ENCODE data around the gene HSPA9.

HSPA9 gene

DNA sequence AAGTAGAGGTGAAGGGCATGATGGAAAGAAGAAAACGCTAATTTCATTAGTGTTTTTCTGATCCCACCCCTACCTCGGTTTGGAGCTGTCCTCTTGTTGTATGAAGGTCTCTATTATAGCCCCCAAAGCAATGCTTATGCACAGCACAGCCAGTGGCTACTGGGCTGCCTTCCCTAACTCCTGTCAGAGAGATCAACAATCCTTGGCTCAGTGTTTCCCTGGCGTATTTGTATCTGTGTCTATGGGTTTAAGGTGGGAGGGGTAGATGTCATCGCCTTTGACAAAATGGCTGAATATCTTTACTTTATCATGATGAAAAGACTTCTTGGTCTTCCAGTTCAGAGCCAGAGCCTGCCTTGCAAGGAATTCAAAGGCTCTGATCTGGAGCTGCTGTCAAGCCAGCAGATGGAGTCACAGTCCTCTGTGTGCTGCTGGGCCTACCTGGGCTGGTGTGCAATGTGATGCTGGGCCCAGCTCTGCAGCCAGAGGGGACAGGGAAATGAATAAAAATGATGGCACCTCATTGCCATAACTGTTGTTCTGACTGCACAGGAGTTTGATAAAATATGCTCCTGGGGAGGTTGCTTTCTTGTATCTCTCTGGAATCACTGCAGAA lies 20.1 kb upstream of the HSPA9 start:
- no peak for DNase-seq (ENCODE audit: low read depth)

DNA sequence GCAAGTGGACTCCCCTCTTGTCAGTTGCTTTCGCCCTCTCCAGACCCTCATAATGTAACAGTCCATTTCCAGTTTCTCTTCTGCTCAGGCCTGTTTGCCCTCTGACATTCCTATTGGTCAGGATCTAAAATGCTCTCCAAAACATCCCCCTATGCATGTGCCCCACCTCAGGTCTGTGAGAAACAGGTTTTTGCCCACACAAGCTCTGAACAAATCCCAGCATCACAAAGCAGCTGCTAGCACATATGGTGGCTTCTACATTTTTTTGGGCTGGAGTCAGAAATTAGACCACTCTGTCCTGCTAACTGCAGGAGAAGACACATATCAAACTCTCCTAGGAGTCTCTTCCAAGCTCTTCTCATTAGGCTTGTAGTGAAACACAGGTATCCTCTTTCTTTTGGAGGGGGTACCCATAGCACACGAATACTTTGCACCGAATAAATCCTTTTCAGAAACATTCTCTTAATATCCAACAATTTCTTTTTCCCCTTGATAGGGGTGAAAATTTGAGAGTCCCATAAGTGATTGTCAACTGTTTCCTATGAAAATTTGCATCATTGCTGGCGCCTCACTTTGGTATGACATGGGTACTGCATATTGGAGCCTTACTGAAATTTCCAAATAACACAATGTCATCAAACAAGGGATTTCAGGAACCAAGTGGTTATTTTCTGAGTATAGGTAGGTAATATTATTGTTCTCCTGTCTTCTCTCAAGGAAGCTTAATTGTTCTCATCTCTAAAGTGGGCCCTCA lies 19.3 kb upstream of the HSPA9 start:
- DNase-seq (ENCODE audit: low read depth), result no peak

DNA sequence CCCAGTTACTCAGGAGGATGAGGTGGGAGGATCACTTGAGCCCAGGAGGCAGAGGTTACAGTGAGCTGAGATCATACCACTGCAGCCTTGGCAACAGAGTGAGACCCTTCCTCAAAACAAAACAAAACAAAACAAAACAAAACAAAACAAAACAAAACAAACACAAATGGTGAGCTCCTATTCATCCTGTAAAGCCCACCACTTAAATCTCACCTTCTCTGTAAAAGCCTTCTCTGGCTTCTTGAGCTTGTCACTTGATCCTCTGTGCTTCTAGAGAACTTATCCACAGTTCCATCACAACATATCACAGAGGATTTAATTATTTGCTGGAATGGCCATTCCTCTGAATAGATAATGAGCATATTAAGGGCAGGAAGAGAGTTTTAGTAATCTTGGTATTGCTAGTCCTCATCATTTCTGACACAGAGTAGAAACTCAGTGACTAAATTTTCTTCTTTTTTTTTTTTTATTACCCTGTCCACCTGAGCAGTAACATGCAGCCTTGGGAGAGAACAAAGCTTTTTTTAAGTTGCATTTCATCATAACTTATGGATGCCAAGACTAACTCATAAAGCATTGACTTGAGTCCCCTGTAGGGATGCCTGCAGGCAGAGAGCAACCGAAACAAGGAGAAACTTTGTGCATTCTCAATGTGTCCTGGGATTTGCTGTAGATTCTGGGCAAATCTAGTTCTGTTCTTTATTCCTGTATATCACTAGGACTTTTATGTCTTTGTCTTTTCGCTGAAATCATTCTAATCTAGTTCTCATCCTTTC lies 13.0 kb upstream of the HSPA9 start:
- no peak for DNase-seq (ENCODE audit: low read depth)

DNA sequence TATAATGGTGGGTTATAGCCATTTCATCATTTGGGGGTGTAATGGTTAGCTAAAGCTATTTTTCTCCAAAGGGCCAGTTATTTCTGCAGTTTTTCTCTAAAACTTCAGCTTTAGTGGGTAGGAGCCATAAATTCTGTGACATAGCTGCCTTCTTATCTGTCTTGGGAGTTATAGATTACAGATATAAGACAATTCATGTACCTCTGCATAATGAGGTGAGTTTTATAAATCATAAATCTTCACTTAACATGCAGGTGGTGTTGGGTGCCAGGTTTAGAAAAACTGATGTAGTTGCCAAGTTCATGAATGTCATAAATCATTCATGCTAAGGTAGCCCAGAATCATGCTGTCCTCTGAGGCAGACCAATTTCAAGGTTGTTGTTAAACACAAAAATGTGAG lies 10.0 kb upstream of the HSPA9 start:
- no peak for DNase-seq (ENCODE audit: low read depth)

DNA sequence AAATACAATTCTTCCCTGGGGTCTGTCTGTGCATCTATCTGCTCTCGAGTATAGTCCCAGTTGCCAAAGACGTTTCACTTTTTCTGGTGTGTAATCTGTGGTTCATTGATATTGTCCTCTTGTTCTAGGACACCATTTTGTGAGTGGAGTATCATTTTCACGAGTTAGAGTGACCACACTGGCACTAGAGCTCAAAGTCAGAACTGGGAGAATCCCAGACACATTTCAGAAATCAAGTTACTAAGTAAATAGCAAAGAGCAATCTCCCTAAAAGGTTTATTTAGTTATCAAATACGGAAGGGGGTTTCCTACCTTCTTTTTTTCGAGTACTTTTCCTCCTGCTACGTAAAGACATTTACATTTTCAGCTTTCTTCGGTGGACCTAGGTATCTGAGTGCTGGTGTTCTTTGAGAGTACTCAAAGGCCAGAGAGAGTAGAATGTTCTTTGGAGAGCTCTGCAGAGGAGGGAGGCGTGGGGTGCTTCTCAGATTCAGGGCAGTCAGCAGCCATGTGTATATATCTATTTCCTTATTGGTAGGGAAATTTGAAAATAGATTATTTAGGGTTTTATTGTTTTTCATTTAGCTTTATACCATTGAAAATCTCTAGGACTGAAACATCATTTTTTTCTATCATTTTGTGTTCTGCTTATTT lies 8.9 kb upstream of the HSPA9 start:
- DNase-seq (ENCODE audit: low read depth), result no peak

DNA sequence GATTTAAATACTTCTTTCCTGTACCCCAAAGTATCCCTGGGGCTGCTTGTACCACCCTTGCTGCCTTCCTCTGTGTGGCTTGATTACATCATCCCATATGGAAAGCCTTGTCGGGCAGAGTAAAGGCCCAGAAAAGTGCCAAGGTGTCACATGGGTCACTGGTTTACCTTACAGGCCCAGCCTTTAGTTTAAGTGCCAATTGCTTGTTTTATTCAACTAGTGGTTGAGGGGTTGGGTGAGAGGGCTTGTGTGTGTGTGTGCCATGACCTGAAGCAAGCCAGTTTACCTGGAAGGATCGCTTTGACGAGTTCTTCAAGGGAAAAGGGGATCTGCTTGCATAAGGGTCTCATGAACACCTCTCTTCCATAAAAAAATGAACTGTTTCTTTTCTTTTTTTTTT lies 7.8 kb upstream of the HSPA9 start:
- no peak for DNase-seq (ENCODE audit: low read depth)

DNA sequence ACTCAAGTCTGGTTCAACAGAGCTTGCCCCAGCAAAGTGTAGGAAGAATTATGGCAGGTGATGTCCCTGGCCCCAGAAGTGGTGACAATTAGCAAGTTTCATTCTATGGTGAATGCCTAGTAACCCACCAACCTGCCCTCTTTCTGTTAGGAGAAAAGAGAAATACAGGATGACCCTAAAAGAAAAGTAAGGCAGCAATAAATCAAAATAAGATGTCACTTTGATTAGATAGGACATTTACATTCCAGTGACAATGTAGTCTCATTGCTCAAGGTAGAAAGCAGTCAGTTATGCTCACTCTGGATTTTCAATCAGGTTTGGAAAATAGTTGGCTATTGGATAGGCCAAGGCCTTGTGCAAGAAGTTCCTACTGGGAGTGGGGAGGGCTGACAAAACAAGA lies 5.6 kb upstream of the HSPA9 start:
- DNase-seq (ENCODE audit: low read depth), result no peak

DNA sequence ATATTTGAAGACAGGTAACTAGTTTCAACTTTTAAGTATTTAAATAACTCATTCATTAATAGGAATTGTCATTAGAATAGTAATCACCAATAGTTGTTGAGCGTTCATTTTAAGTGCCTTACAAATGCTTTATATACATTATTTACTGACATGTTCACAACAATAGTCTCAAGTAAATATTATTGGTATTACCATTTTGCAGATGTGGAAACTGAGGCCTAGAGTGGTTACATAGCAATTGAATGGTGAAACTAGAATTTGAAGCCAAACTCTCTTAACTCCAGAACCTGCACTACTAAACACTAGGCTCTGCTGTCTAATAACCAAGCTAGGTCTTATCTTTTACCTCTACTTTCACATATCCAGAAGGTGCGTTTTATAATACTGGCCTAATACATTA lies 4.8 kb upstream of the HSPA9 start:
- no peak for DNase-seq (ENCODE audit: low read depth)

DNA sequence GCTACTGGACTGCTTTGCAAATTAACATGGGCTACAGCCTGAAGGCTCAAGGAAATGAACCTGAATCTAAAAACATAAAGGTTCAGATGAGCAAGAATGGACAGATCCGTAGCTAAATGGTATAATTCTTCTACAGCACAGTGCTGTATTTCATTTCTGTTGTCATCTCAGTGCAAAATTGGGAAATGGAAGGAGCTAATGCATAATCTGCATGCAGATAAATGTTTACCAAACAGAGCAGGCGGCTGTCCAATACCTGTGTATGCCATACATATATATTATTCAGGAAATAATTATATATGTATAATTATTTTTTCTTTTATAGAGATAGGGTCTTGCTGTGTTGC lies 4.3 kb upstream of the HSPA9 start:
- no peak for DNase-seq (ENCODE audit: low read depth)

DNA sequence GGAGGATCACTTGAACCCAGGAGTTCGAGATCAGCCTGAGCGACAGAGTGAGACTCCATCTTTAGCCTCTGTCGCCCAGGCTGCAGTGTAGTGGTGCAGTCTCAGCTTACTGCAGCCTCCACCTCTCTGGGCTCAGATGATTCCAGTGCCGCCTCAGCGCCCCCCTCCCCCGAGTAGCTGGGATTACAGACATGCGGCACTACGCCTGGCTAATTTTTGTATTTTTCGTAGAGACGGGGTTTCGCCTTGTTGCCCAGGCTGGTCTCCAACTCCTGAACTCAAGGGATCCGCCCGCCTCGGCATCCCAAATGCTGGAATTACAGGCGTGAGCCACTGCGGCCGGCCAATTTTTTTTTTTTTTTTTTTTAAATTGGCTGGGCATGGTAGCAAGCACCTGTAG lies 2.3 kb upstream of the HSPA9 start:
- DNase-seq (ENCODE audit: low read depth), result no peak

DNA sequence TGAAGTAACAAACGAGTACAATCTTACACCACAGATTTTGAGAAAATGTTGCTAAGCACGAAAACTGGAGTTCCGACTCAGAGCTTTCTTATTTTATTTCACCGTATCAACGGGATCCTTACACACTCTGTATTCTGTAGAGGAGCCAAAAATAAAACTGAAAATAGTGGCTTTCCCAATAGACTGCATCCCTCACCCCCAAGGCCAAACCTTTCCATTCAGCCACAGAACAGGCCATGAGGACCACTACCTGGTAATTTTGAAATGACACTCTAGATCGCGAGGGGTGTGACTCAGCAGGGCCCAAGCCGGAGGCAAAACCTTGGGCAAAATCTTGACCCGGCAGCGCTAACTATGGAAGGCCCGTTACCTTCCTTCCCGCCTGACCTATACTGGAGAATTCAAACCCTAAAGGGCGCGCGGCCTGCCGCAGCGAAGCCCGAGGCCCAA lies 432 bp downstream of the HSPA9 start:
- no peak for DNase-seq (ENCODE audit: low read depth)

DNA sequence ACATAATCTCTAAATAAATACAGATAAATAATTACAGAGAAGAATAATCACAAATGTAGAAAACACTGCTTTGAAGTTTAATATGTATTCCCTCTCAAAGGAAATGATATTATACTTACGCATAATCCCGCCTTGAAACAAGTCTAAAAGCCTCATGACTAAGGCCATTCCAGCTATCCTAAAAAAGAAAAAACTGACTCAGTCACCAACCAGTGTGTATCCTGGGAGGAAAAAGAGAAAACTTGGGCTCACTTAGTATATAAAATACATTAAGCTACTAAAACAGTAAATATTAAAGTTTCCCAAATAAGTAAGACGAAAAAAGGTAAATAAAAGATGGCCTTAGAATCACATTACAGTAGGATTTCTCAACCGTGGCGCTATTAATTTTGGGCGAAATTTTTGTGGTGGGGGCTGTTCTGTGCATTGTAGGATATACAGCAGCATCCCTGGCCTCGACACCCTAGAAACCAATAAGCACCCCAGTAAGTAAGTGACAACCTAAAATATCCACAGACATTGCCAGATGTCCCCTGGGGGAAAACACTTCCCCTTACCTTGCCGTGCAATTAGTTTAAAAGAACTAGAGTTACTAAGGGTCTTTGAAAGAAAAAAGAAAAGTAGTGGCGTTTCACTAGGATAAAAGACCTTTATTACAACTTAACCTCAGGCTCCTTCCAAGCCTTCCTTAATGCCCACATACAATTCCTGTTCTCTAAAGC lies 1.1 kb downstream of the HSPA9 start:
- DNase-seq (ENCODE audit: low read depth), result no peak

DNA sequence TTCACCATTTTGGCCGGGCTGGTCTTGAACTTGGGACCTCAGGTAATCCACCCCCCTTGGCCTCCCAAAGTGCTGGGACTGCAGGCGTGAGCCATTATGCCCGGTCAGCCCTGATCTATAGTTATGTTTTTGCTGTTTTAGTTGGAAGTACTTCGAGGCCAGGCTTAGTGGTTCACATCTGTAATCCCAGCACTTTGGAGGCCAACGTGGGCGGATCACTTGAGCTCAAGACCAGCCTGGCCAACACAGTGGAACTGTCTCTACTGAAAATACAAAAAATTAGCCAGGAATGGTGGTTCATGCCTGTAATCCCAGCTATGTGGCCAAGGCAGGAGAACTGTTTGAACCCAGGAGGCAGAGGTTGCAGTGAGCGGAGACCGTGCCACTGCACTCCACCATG lies 2.0 kb downstream of the HSPA9 start:
- no peak for DNase-seq (ENCODE audit: low read depth)

DNA sequence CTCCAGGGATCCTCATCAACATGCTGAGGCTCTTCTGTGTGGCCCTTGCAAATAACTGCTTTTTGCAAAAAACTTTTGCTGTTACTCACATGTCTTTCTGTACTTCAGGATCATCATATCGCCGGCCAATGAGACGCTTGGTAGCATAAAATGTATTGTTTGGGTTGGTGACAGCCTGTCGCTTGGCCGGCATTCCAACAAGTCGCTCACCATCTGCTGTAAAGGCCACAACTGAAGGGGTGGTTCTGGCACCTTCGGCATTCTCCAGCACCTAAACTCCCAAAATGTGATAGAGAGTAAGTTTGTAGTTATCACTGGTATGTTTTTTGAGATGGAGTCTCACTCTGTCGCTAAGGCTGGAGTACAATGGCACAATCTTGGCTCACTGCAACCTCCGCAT lies 4.3 kb downstream of the HSPA9 start:
- no peak for DNase-seq (ENCODE audit: low read depth)

DNA sequence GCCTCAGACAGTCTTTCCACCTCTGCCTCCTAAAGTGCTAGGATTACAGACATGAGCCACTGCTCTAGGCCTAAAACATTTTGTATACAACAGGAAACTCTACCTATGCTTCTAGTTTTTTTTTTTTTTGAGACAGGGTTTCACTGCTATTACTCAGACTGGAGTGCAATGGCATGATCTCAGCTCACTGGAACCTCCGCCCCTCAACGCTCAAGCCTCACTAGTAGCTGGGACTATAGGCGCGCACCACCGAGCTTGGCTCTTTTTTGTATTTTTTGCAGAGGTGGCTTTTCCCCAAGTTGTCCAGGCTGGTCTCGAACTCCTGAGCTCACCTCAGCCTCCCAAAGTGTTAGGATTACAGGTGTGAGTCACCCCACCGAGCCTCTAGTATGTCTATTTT lies 5.4 kb downstream of the HSPA9 start:
- no peak for DNase-seq (ENCODE audit: low read depth)

DNA sequence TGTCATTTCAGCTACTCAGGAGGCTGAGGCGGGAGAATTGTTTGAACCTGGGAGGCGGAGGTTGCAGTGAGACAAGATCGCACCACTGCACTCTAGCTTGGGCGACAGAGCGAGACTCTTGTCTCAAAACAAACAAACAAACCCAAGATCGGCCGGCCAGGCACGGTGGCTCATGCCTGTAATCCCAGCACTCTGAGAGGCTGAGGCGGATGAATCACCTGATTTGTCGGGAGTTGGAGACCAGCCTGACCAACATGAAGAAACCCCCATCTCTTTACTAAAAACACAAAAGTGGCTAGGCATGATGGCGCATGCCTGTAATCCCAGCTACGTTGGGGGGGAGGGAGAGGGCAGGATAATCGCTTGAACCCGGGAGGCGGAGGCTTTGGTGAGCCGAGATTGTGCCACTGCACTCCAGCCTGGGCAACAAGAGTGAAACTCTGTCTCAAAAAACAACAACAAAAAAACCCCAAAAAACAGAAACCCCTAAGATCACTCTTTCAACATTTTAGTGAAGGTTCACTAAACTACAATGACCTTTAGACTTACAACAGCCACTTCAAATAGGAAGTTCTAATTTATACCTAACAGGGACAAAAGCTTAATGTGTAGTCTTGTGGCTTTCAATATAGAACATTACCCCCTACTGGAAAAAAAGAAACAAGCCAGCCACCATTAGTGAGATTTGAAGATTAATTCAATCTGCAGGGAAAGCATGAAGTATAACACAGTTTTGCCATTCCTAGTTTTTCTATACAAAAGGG lies 7.0 kb downstream of the HSPA9 start:
- DNase-seq (ENCODE audit: low read depth), result no peak

DNA sequence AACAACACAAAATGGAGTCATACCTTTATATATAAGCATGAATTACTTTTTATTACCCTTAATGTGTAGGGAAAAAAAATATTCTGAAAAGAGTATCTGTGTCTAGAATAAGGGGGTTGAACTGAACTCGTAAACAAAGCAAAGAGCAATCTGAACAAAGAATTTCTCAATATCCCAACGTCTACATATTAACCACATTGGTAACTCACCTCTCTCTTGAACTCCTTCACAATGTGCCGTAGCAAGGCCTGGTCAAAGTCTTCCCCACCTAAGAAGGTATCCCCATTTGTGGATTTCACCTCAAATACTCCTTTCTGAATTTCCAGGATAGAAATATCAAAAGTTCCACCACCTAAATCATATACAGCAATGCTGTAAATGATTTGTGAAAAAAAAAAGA lies 8.4 kb downstream of the HSPA9 start:
- no peak for DNase-seq (ENCODE audit: low read depth)

DNA sequence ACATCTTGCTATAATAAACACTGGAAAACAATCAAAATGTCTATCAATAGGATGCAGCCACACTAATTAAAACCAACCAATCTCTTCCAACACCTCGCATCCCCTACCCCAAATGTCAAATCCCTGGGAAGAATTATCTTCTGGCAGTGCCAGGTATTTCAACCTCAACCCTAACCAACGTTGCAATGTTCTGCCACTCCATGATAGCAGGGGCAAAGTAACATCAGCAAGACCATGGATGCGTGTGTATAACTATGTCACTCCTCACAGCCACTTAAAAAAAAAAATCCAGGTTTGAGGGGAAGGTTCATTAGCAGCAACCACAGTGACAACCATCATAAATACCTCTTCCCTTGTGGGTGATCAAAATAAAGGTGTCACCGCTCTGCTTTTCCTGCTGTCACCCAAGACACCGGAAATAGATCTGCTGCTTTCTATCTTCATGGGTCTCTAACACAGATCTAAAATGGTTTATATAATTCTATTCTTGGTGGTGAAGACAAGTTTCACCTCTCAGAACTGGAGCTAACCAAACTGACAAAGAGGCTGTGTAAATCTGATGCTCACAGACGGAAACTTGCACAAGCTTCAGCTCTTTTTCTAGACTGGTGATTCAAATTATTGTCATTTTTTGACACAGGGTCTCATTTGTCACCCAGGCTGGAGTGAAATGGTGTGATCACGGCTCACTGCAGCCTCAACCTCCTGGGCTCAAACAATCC lies 9.9 kb downstream of the HSPA9 start:
- no peak for DNase-seq (ENCODE audit: low read depth)

DNA sequence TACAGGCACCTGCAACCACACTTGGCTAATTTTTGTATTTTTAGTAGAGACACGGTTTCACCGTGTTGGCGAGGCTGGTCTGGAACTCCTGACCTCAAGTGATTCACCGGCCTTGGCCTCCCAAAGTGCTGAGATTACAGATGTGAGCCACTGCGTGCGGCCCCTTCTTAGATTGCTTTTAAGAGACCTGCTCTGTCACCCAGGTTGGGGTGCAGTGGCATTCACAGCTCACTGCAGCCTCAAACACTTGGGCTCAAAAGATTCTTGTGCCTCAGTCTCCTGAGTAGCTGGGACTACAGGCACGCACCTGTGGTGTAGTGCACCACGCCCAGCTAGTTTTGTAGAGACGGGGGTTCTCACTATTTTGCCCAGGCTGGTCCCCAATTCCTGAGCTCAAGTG lies 11.0 kb downstream of the HSPA9 start:
- DNase-seq (ENCODE audit: low read depth), result no peak

DNA sequence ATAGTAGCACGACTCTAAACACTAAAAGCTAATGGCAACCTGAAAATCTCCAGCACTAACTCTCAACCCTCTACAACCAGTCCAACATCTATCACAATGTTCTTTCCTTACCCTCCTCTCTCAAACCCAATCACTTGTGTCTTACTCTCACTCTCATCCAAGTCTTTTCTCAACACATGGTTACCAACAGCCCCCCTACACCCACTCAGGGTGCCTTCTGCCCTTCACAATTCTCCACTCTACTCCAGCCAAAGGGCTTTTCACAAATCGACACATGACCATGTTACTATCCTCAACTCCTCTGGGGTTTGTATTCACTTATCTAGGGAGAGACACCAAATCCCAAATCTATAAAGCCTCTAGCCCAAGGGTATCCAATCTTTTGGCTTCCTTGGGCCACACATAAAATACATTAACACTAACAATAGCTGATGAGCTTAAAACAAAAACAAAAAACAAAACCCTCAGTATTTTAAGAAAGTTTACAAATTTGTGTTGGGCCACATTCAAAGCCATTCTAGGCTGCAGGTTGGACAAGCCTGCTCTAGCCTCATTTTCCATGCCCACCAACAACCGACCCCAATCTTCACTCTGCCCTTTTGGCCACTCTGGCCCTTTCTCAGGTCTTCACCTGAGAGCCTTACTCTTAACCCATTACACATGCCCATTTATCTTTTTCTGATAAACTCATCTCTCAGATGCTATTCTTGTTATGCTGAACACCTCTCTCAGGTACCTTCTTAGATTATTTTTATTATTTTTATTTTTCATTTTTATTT lies 11.7 kb downstream of the HSPA9 start:
- no peak for DNase-seq (ENCODE audit: low read depth)

All from activated T-cell treated with anti-CD3 and anti-CD28 coated beads for 24 hours (primary cell).